GM18498 (cell line): ENCODE measurements around the gene FZD2.

Experiments
- ATAC-seq: cut with Tn5 transposase; IDR thresholded peaks from one replicate; pipeline ENCODE4 v1.9.1; 2021; ENCODE audit warnings: mild to moderate bottlenecking, moderate library complexity; ENCODE audit not compliant: unreplicated experiment

FZD2 gene

DNA sequence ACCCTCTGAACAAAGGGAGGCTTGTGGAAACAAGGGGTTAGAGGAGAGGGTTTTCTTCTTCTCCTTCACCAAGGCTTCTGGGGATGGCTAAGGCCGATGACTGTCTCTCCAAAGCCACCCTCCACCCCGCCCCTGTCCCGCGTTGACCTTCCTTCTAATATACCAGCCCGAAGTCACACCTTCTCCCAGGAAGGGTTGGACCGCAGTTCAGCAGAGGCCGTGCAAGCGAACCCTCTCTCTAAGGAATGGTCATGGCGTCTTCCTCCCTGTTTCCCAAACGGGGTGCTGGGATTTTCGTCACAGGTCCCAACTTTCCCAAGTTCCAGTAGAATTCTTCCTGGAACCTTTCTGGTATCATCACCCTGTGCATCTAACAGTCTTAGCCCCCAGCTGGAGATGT, 49.4 kb downstream of the FZD2 start:
- no peak for ATAC-seq

DNA sequence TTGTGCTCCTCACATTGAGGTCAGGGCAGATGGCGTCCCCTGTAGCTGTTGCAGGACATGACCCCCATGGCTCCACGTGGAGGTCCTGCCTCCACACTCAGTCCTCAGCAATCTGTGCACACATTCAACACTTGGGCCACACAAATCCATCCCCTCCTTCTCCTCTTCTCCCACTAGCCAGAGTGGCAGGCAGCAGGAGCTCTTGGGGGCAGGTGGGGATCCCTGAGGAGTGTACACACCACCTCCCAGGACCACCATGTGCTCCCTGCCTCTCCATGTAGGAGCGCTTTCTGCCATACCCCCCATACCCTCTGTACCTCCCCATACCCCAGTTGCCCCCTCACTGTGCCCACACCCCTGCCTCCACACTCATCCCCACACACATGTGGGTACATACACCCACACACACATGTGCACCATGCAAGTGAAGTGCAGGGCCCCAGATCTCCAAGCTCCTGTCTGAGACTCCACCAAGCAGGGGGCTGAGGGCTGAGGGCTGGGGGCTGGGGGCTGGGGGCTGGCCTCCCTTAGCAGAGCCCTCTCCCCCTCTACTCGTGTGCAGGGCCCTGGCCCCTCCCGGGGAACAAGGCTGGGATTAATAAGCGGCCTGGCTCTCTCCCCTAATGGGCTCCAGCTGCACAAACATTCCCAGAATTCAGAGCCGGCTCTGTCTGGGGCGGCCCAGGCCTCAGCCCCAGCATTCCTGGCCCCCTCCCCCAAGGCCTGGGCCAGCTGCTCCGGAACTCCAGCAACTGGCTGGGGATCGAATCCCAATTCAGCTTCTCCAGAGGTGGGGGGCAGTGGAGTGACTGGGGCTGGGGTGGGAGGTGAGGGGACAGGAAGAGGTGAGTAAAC, 50.8 kb downstream of the FZD2 start:
- ATAC-seq = no peak

DNA sequence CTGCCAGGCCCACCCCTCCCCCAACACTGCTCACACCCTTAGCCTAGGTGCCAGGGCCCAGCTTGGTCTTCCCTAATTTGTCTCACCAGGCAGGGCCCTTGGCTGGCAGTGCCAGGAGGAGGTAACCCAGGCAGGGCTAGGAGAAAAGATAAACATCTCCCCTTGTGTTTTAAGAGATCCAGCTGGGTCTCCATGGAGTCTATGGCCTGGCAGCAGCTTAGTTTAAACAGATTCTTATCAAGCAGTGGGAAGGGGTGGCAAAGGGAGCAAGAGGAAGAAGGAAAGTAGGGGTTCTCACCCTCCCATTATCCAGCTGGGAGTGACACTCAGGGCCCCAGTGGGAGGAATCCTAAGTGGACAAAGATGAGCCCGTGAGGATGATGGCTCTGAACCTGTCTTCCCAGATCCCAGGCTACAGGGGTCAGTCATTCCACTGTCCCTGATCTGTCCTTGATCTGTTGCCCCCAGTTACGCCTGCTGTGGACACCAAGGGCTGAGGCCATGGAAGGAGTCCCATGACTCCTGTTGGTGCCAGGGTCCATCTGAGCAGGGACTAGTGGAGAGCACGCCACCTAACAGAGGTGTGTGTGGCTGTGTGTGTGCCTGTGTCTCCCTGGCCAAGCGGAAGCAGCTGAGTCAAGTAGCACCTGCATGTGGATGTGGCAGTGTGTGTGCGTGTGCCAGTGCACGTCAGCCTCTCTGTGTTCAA, 51.6 kb downstream of the FZD2 start:
- ATAC-seq = no peak

- no peak for ATAC-seq
Measured at GRCh38 chr17:44610331-44610730, 53.0 kb downstream of the FZD2 start.
